Muscle of leg (tissue), 11 donors: ENCODE results near the gene LMO7. TPM values are rescaled to one million over a fixed set of nuclear protein-coding genes. Genes with fewer than 3 reads are reported as not detected.

Experiments used
- DNase-seq: peaks from one replicate; pipeline ENCODE4 v3.0.0; 2013
- H3K27ac ChIP-seq: one replicate; pipeline ENCODE4 v1.5.1; 2013; ENCODE audit warnings: mild to moderate bottlenecking, low read length, control low read depth
- H3K27me3 ChIP-seq: one replicate; pipeline ENCODE4 v1.6.1; 2013; ENCODE audit warnings: low read length; ENCODE audit not compliant: control insufficient read depth, insufficient read depth
- H3K36me3 ChIP-seq: one replicate; pipeline ENCODE4 v1.6.1; 2013; ENCODE audit warnings: low read length; ENCODE audit not compliant: control insufficient read depth, insufficient read depth
- H3K4me1 ChIP-seq: one replicate; pipeline ENCODE4 v1.6.1; 2013; ENCODE audit warnings: low read length; ENCODE audit not compliant: control insufficient read depth, insufficient read depth
- H3K4me3 ChIP-seq: one replicate; pipeline ENCODE4 v1.5.1; 2013; ENCODE audit warnings: low read length, control low read depth
- H3K9me3 ChIP-seq: replicated peaks from 2 replicates; pipeline ENCODE4 v1.6.1; 2013; ENCODE audit warnings: low read depth, low read length; ENCODE audit not compliant: control insufficient read depth
- WGBS: methylation state at CpG from one replicate; pipeline ENCODE4 v1.1.5; 2013; ENCODE audit warnings: missing lambda C conversion rate; ENCODE audit not compliant: insufficient coverage; 5-methylcytosine and 5-hydroxymethylcytosine counted together
- polyA plus RNA-seq, 8 donors: library from polyadenylated mRNA; unstranded; fragments of 120-200 nt; gene quantifications; one replicate each; pipeline versions ENCODE4 v1.2.1 to v1.2.3, GENCODE V29; 2013; ENCODE audit warnings: inconsistent platforms in 1 of 8, low replicate concordance in 1 of 8; ENCODE audit not compliant: insufficient read length in 8 of 8, insufficient read depth in 1 of 8
- total RNA-seq: library from RNA; stranded (reverse); fragments of 120-200 nt; gene quantifications from one replicate; pipeline ENCODE4 v1.2.4, GENCODE V29; 2013

Gene LMO7
- total and polyA plus RNA-seq, 9 donors: 85.1 to 155 (median 116) TPM

- Histone ChIP-seq H3K9me3 (no peaks in the 10 kb centered on the region), H3K36me3 (peaks cover 6% of the 10 kb centered on the region), H3K27me3 (no peaks in the 10 kb centered on the region), H3K27ac (no peak overlapping the region), H3K4me3 (no peak overlapping the region), H3K4me1 (peaks cover under 1% of the 10 kb centered on the region)
- no peak for DNase-seq
- WGBS: 63% methylated on average over 1 of the region's 2 CpGs
These were observed 159.1 kb downstream of the LMO7 start for GRCh38 chr13:75795274-75795673.

- WGBS: no CpG with 5 or more reads among the region's 5 CpGs
- Histone ChIP-seq H3K9me3 (no peaks in the 10 kb centered on the region), H3K27me3 (no peaks in the 10 kb centered on the region), H3K27ac (no peak overlapping the region), H3K4me1 (no peaks in the 10 kb centered on the region), H3K4me3 (no peak overlapping the region), H3K36me3 (peaks cover 6% of the 10 kb centered on the region)
- no peak for DNase-seq
These were observed 160.7 kb downstream of the LMO7 start for GRCh38 chr13:75796825-75797224.

GRCh38 chr13:75797239-75797638, 161.1 kb downstream of the LMO7 start:
- Histone ChIP-seq H3K36me3 (peaks cover 6% of the 10 kb centered on the region), H3K27me3 (no peaks in the 10 kb centered on the region), H3K9me3 (no peaks in the 10 kb centered on the region), H3K4me3 (no peak overlapping the region), H3K27ac (no peak overlapping the region), H3K4me1 (no peaks in the 10 kb centered on the region)
- WGBS: no CpG with 5 or more reads among the region's 2 CpGs
- DNase-seq: no peak

GRCh38 chr13:75797719-75798118, 161.6 kb downstream of the LMO7 start:
- H3K27ac ChIP-seq: no peak overlapping the region
- H3K4me1 ChIP-seq: no peaks in the 10 kb centered on the region

GRCh38 chr13:75798353-75799255, 162.5 kb downstream of the LMO7 start:
- Histone ChIP-seq H3K36me3 (peaks cover 6% of the 10 kb centered on the region), H3K27ac (no peak overlapping the region)

More at GRCh38 chr13:75797719-75798118, 161.6 kb downstream of the LMO7 start:
- DNase-seq: no peak
- H3K4me3 ChIP-seq: no peak overlapping the region
- peaks cover 6% of the 10 kb centered on the region for H3K36me3 ChIP-seq
- no CpG with 5 or more reads among the region's 2 CpGs for WGBS
- no peaks in the 10 kb centered on the region for H3K9me3 ChIP-seq
- no peaks in the 10 kb centered on the region for H3K27me3 ChIP-seq

GRCh38 chr13:75800545-75800944, 164.4 kb downstream of the LMO7 start:
- H3K4me1 ChIP-seq: peaks cover 2% of the 10 kb centered on the region
- no peak overlapping the region for H3K27ac ChIP-seq
- WGBS: 100% methylated on average over 1 of the region's 9 CpGs
- peaks cover 9% of the 10 kb centered on the region for H3K36me3 ChIP-seq
- DNase-seq: no peak
- H3K27me3 ChIP-seq: no peaks in the 10 kb centered on the region
- no peak overlapping the region for H3K4me3 ChIP-seq
- no peaks in the 10 kb centered on the region for H3K9me3 ChIP-seq

More at GRCh38 chr13:75798353-75799255, 162.5 kb downstream of the LMO7 start:
- H3K9me3 ChIP-seq: no peaks in the 10 kb centered on the region
- no peak for DNase-seq
- WGBS: 29% methylated on average over 2 of the region's 7 CpGs
- peaks cover 2% of the 10 kb centered on the region for H3K4me1 ChIP-seq
- no peak overlapping the region for H3K4me3 ChIP-seq
- H3K27me3 ChIP-seq: no peaks in the 10 kb centered on the region

GRCh38 chr13:75801388-75801945, 165.3 kb downstream of the LMO7 start:
- no peak overlapping the region for H3K27ac ChIP-seq
- no peak for DNase-seq
- no peak overlapping the region for H3K4me3 ChIP-seq
- H3K27me3 ChIP-seq: no peaks in the 10 kb centered on the region
- H3K4me1 ChIP-seq: peaks cover 2% of the 10 kb centered on the region
- 86% methylated on average over 2 of the region's 5 CpGs for WGBS
- H3K9me3 ChIP-seq: no peaks in the 10 kb centered on the region
- H3K36me3 ChIP-seq: peaks cover 12% of the 10 kb centered on the region

- no peak overlapping the region for H3K4me3 ChIP-seq
- no CpG with 5 or more reads among the region's 5 CpGs for WGBS
- H3K4me1 ChIP-seq: peaks cover 2% of the 10 kb centered on the region
- peaks cover 8% of the 10 kb centered on the region for H3K36me3 ChIP-seq
- H3K27me3 ChIP-seq: no peaks in the 10 kb centered on the region
- H3K27ac ChIP-seq: no peak overlapping the region
- no peak for DNase-seq
- no peaks in the 10 kb centered on the region for H3K9me3 ChIP-seq
These were observed 166.0 kb downstream of the LMO7 start for GRCh38 chr13:75802161-75802560.

- H3K27ac ChIP-seq: no peak overlapping the region
- no peak overlapping the region for H3K4me3 ChIP-seq
- H3K4me1 ChIP-seq: peaks cover 2% of the 10 kb centered on the region
- H3K27me3 ChIP-seq: no peaks in the 10 kb centered on the region
- 17% methylated on average over 1 of the region's 1 CpG for WGBS
- no peaks in the 10 kb centered on the region for H3K9me3 ChIP-seq
- H3K36me3 ChIP-seq: peaks cover 8% of the 10 kb centered on the region
- DNase-seq: peak; percentile 33
These were observed 167.1 kb downstream of the LMO7 start for GRCh38 chr13:75803164-75803611.

- no peaks in the 10 kb centered on the region for H3K27me3 ChIP-seq
- H3K4me1 ChIP-seq: peaks cover 2% of the 10 kb centered on the region
- no peak overlapping the region for H3K27ac ChIP-seq
- WGBS: 97% methylated on average over 3 of the region's 10 CpGs
- no peak for DNase-seq
- H3K4me3 ChIP-seq: no peak overlapping the region
- H3K36me3 ChIP-seq: peaks cover 8% of the 10 kb centered on the region
- no peaks in the 10 kb centered on the region for H3K9me3 ChIP-seq
These were observed 167.9 kb downstream of the LMO7 start for GRCh38 chr13:75804054-75804453.
